H1 (cell line): ENCODE results near the gene SP9. TPM values are rescaled to one million over a fixed set of nuclear protein-coding genes. Genes with fewer than 3 reads are reported as not detected.

Source experiments
- CTCF ChIA-PET: fragments of 300-600 bp; sonication (Branson Sonifier 250); formaldehyde crosslinking; loops from one replicate; lab custom pipeline; 2021; ENCODE audit not compliant: partially characterized antibody; lab: Charles Lee
- POLR2A ChIA-PET: fragments of 300-600 bp; sonication (Branson Sonifier 250); formaldehyde crosslinking; loops from one replicate; lab custom pipeline; 2021; ENCODE audit warnings: inconsistent platforms; ENCODE audit not compliant: partially characterized antibody; lab: Charles Lee
- DNase-seq, 2 experiments: peaks; one replicate each; pipeline versions ENCODE4 v3.0.0 to v3.0.0-alpha.2; 2010 to 2022; ENCODE audit warnings: low spot score in 2 of 2, low read depth in 1 of 2, mixed read lengths in 1 of 2
- FAIRE-seq: peaks from 2 replicates; lab custom pipeline; 2011; peaks lifted over from hg19 to GRCh38; lab: Jason Lieb, UNC
- H2AFZ ChIP-seq: 2 replicates; pipeline ENCODE4 v1.8.1; 2012; ENCODE audit warnings: low read length, inconsistent platforms
- H2AK5ac ChIP-seq: 2 replicates; pipeline ENCODE4 v1.6.1; 2013; ENCODE audit warnings: low read depth, low read length
- H2BK120ac ChIP-seq: replicated peaks from 2 replicates; pipeline ENCODE3; 2013; ENCODE audit warnings: low read depth, low read length, inconsistent platforms
- H2BK12ac ChIP-seq: 2 replicates; pipeline ENCODE4 v1.6.1; 2013; ENCODE audit warnings: low read depth, low read length
- H2BK15ac ChIP-seq: 2 replicates; pipeline ENCODE4 v1.6.1; 2013; ENCODE audit warnings: low read length
- H2BK20ac ChIP-seq: 2 replicates; pipeline ENCODE4 v1.6.1; 2013; ENCODE audit warnings: low read length
- H2BK5ac ChIP-seq: 2 replicates; pipeline ENCODE4 v1.6.1; 2013; ENCODE audit warnings: low read depth, low read length
- H3K14ac ChIP-seq: 2 replicates; pipeline ENCODE4 v1.6.1; 2013; ENCODE audit warnings: inconsistent platforms; ENCODE audit not compliant: insufficient read length
- H3K18ac ChIP-seq: 2 replicates; pipeline ENCODE4 v1.6.1; 2013; ENCODE audit warnings: low read length; ENCODE audit errors: extremely low read depth
- H3K23ac ChIP-seq: 2 replicates; pipeline ENCODE4 v1.6.1; 2013; ENCODE audit warnings: inconsistent platforms; ENCODE audit not compliant: insufficient read length
- H3K23me2 ChIP-seq: 2 replicates; pipeline ENCODE4 v1.6.1; 2013; ENCODE audit warnings: low read depth, low read length
- H3K27ac ChIP-seq: 2 replicates; pipeline ENCODE4 v1.6.1; 2011; ENCODE audit warnings: low read depth, low read length, inconsistent platforms
- H3K27me3 ChIP-seq, 4 experiments: replicated peaks in 1 of 4; 1 replicate in 1 of 4; 2 replicates in 3 of 4; pipeline versions ENCODE4 v1.6.1 to v1.8.1; 2011 to 2013; ENCODE audit warnings: low read length in 3 of 4, mild to moderate bottlenecking in 3 of 4, inconsistent platforms in 2 of 4, mixed read lengths in 2 of 4, moderate library complexity in 1 of 4; ENCODE audit not compliant: control insufficient read depth in 3 of 4, insufficient read depth in 3 of 4; ENCODE audit errors: extremely low read depth in 1 of 4
- H3K36me3 ChIP-seq, 4 experiments: 2 replicates each; pipeline versions ENCODE4 v1.6.1 to v1.8.1; 2011 to 2013; ENCODE audit warnings: mild to moderate bottlenecking in 4 of 4, low read length in 3 of 4, moderate library complexity in 2 of 4, control low read depth in 1 of 4, inconsistent platforms in 1 of 4; ENCODE audit not compliant: insufficient read depth in 4 of 4, control insufficient read depth in 2 of 4
- H3K4ac ChIP-seq: replicated peaks from 2 replicates; pipeline ENCODE3; 2013; ENCODE audit warnings: low read length, low read depth, mixed read lengths, inconsistent platforms; ENCODE audit not compliant: insufficient read length
- H3K4me1 ChIP-seq, 4 experiments: replicated peaks in 1 of 4; 1 replicate in 1 of 4; 2 replicates in 3 of 4; pipeline versions ENCODE4 v1.6.1 to v1.8.1; 2011 to 2013; ENCODE audit warnings: low read length in 3 of 4, inconsistent platforms in 2 of 4, mixed read lengths in 1 of 4; ENCODE audit not compliant: insufficient read depth in 4 of 4, control insufficient read depth in 3 of 4
- H3K4me2 ChIP-seq, 2 experiments: 2 replicates each; pipeline versions ENCODE4 v1.6.1 to v1.8.1; 2011 to 2013; ENCODE audit warnings: low read depth in 2 of 2, low read length in 2 of 2, control low read depth in 1 of 2, inconsistent platforms in 1 of 2, mild to moderate bottlenecking in 1 of 2; ENCODE audit not compliant: insufficient read depth in 1 of 2
- H3K4me3 ChIP-seq, 4 experiments: fragments of 200-600, 300-600 bp in 1 of 4; sonication (generic), shearing (Covaris generic), sonication (Bioruptor Twin) in 1 of 4; 2 replicates each; pipeline versions ENCODE4 v1.5.1 to v1.8.1; 2011 to 2016; ENCODE audit warnings: low read length in 4 of 4, low read depth in 3 of 4, control low read depth in 2 of 4, inconsistent platforms in 2 of 4, mild to moderate bottlenecking in 2 of 4, mixed read lengths in 1 of 4, moderate library complexity in 1 of 4; ENCODE audit not compliant: insufficient read depth in 2 of 4; ENCODE audit errors: extremely low read depth in 1 of 4
- H3K56ac ChIP-seq: replicated peaks from 2 replicates; pipeline ENCODE3; 2013; ENCODE audit warnings: low read depth, mild to moderate bottlenecking, mixed read lengths, low read length, inconsistent platforms; ENCODE audit not compliant: insufficient read length
- H3K79me1 ChIP-seq: 2 replicates; pipeline ENCODE4 v1.6.1; 2013; ENCODE audit warnings: low read depth, low read length, control low read depth
- H3K79me2 ChIP-seq, 2 experiments: 2 replicates each; pipeline versions ENCODE4 v1.6.1 to v1.8.1; 2012 to 2013; ENCODE audit warnings: low read length in 2 of 2, mild to moderate bottlenecking in 2 of 2, inconsistent platforms in 1 of 2; ENCODE audit not compliant: insufficient read depth in 2 of 2, control insufficient read depth in 1 of 2
- H3K9ac ChIP-seq, 4 experiments: replicated peaks in 1 of 4; 1 replicate in 1 of 4; 2 replicates in 3 of 4; pipeline versions ENCODE4 v1.6.1 to v1.8.1; 2011 to 2013; ENCODE audit warnings: low read depth in 3 of 4, low read length in 3 of 4, control low read depth in 2 of 4, mild to moderate bottlenecking in 2 of 4, moderate library complexity in 2 of 4, inconsistent platforms in 1 of 4; ENCODE audit errors: extremely low read depth in 1 of 4
- H3K9me3 ChIP-seq, 2 experiments: 2 replicates each; pipeline versions ENCODE4 v1.6.1 to v1.8.1; 2012 to 2013; ENCODE audit warnings: mild to moderate bottlenecking in 2 of 2, moderate library complexity in 2 of 2, control low read depth in 1 of 2, inconsistent platforms in 1 of 2, low read depth in 1 of 2, low read length in 1 of 2, mixed read lengths in 1 of 2; ENCODE audit not compliant: insufficient read depth in 2 of 2
- H4K20me1 ChIP-seq, 2 experiments: replicated peaks in 1 of 2; 2 replicates each; pipeline versions ENCODE3 to v1.8.1; 2011 to 2013; ENCODE audit warnings: inconsistent platforms in 2 of 2, low read length in 2 of 2, mild to moderate bottlenecking in 1 of 2; ENCODE audit not compliant: insufficient read depth in 2 of 2, control insufficient read depth in 1 of 2
- H4K5ac ChIP-seq: 2 replicates; pipeline ENCODE4 v1.6.1; 2013; ENCODE audit warnings: low read length, low read depth, mixed read lengths, inconsistent platforms; ENCODE audit not compliant: insufficient read length
- H4K8ac ChIP-seq: 2 replicates; pipeline ENCODE4 v1.8.0; 2013; ENCODE audit warnings: mild to moderate bottlenecking, moderate library complexity, low read length, inconsistent platforms; ENCODE audit not compliant: insufficient read depth; ENCODE audit errors: extremely low read depth
- H4K91ac ChIP-seq: replicated peaks from 2 replicates; pipeline ENCODE3; 2013; ENCODE audit warnings: low read length, mixed read lengths, inconsistent platforms; ENCODE audit not compliant: insufficient read length
- CREB1 ChIP-seq: IDR thresholded peaks from 2 replicates; pipeline ENCODE4 v1.6.1; 2012; ENCODE audit warnings: inconsistent platforms
- CTBP2 ChIP-seq: IDR thresholded peaks from 2 replicates; pipeline ENCODE4 v1.7.0; 2011; ENCODE audit warnings: borderline replicate concordance, mild to moderate bottlenecking, moderate library complexity, mixed read lengths, low read length; ENCODE audit not compliant: insufficient read depth, insufficient read length
- KDM1A ChIP-seq: fragments of 200-600, 300-600 bp; sonication (generic); IDR thresholded peaks from 2 replicates; pipeline ENCODE4 v1.7.1; 2016; ENCODE audit warnings: mild to moderate bottlenecking, low read length, borderline replicate concordance
- POU5F1 ChIP-seq: IDR thresholded peaks from 2 replicates; pipeline ENCODE4 v1.6.1; 2011; ENCODE audit warnings: low read depth, mild to moderate bottlenecking, low read length, moderate library complexity
- SP2 ChIP-seq: IDR thresholded peaks from 2 replicates; pipeline ENCODE4 v1.6.1; 2012; ENCODE audit warnings: mild to moderate bottlenecking, low read length, inconsistent platforms
- SRF ChIP-seq: IDR thresholded peaks from 2 replicates; pipeline ENCODE4 v1.6.1; 2011; ENCODE audit warnings: mild to moderate bottlenecking, low read depth, low read length, moderate library complexity
- TAF1 ChIP-seq: IDR thresholded peaks from 2 replicates; pipeline ENCODE4 v1.6.1; 2011; ENCODE audit warnings: mild to moderate bottlenecking, low read depth, low read length
- TAF7 ChIP-seq: optimal IDR thresholded peaks from 2 replicates; pipeline ENCODE3; 2011; ENCODE audit warnings: low read depth, mild to moderate bottlenecking, inconsistent platforms, low read length, moderate library complexity, borderline replicate concordance
- TCF12 ChIP-seq: IDR thresholded peaks from 2 replicates; pipeline ENCODE4 v1.6.1; 2011; ENCODE audit warnings: low read depth, mild to moderate bottlenecking, low read length
- YY1 ChIP-seq: IDR thresholded peaks from 2 replicates; pipeline ENCODE4 v1.6.1; 2011; ENCODE audit warnings: low read depth, mild to moderate bottlenecking, low read length
- WGBS, 2 experiments: shearing (Covaris generic) in 1 of 2; methylation state at CpG; one replicate each; pipeline versions ENCODE4 v1.1.6 to v1.1.7; 2013 to 2015; ENCODE audit warnings: low lambda C conversion rate in 2 of 2, mixed read lengths in 2 of 2, inconsistent platforms in 1 of 2, low coverage in 1 of 2, missing lambda C conversion rate in 1 of 2; ENCODE audit not compliant: insufficient replicate concordance in 2 of 2, insufficient coverage in 1 of 2, insufficient read length in 1 of 2; ENCODE audit errors: extremely low coverage in 1 of 2, missing lambda C conversion rate in 1 of 2; 5-methylcytosine and 5-hydroxymethylcytosine counted together
- polyA plus RNA-seq, 7 experiments: library from polyadenylated mRNA; depleted of rRNA in 3 of 7; stranded (reverse) in 5 of 7; unstranded in 2 of 7; fragments of >200 nt in 5 of 7; fragments of 200-250 nt in 2 of 7; gene quantifications; 1 replicate in 5 of 7; 2 replicates in 1 of 7; 4 replicates in 1 of 7; pipeline versions ENCODE4 v1.2.1 to v1.2.3, GENCODE V29; 2011 to 2013; ENCODE audit warnings: missing spikeins in 2 of 7, mixed read lengths in 2 of 7
- total RNA-seq: library from RNA; stranded (reverse); fragmentation: NEBNext Ultra II Directional; extraction: Animal tissue kit (Norgen Biotek cat#: 25700); gene quantifications from 2 replicates; pipeline ENCODE4 v1.2.1, GENCODE V29; 2021
- TF ChIP-seq, protein P1 (sequence below): IDR thresholded peaks from 2 replicates; pipeline ENCODE4 v1.6.1; 2011; ENCODE audit warnings: low read depth, mild to moderate bottlenecking, low read length; ENCODE audit not compliant: insufficient read depth

Gene SP9
- total and polyA plus RNA-seq, 2 of the 8 experiments (the other 6 are each of a cell fraction or from before 2014, with no cell fraction given) = 0.03 to 0.11 TPM

DNA sequence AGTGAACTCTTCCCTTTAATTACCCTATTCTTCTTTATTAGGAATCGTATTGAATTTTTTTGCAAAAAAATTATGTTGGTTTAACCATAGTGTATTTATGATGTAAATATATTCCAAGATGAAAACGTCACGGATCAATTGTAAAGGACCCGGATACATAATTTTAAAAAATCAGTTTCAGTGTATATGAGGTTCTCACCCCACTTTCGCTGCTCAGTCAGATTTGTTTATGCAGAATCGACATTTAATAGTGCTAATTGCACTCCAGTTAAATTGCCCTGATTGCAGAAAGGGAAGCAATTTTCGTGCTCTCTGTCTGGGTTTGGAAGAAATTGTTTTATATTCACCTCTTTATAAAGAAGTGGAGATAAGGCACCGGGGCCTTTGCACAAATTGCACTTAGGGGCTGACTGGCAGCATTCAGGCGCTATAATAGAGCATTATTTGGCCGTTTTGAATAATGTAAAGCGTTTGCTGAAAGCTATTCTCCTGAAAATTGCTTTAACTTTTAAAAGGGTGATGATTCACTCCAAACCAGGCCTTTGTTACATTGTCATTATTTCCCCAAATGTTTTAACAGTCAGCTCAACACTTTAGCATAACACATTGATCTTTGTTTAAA lies 3.0 kb upstream of the SP9 start:
- no peaks in the 10 kb centered on the region; a peak in 1 of 8 replicates for H3K36me3 ChIP-seq
- no peak overlapping the region for H2BK5ac ChIP-seq
- no peak overlapping the region for H4K8ac ChIP-seq
- H2BK15ac ChIP-seq = no peak overlapping the region
- H3K4me2 ChIP-seq = peak overlapping the region; percentile 67 to 84; a peak in 2 of 4 replicates
- no peak overlapping the region for H2AFZ ChIP-seq
- no peak overlapping the region for H3K56ac ChIP-seq
- POLR2A ChIA-PET = interaction anchor here (2.5 kb wide), 1 partner anchor 9 kb away, joined by 7 read pairs; no protein-coding TSS in a partner anchor
- H2BK120ac ChIP-seq = no peak overlapping the region
- no peak overlapping the region for H4K91ac ChIP-seq
- H3K27me3 ChIP-seq = peaks cover 79 to 98% (median 94%) of the 10 kb centered on the region in 4 experiments
- no peak overlapping the region for H4K5ac ChIP-seq
- H2BK12ac ChIP-seq = no peak overlapping the region
- no peaks in the 10 kb centered on the region for H3K9me3 ChIP-seq
- 4% methylated on average over 11 of the region's 11 CpGs; no CpG with 5 or more reads in 1 of the 2 experiments for WGBS, 2 experiments
- no peak overlapping the region for H3K9ac ChIP-seq
- H3K27ac ChIP-seq = no peak overlapping the region
- H3K4ac ChIP-seq = no peak overlapping the region
- no peak overlapping the region for H3K18ac ChIP-seq
- peaks cover 20 to 51% (median 28%) of the 10 kb centered on the region in 4 experiments for H3K4me1 ChIP-seq
- CTCF ChIA-PET = interaction anchor here (0.7 to 2.5 kb wide), 4 partner anchors 9 to 1422 kb away, joined by 3 to 15 read pairs (median 4); no protein-coding TSS in a partner anchor
- H2BK20ac ChIP-seq = no peak overlapping the region
- no peak overlapping the region for H3K23ac ChIP-seq
- H3K79me2 ChIP-seq = no peaks in the 10 kb centered on the region
- H3K23me2 ChIP-seq = peaks cover 15% of the 10 kb centered on the region; the same call in 1 of the 2 replicates
- DNase-seq = no peak
- peaks cover 8 to 21% of the 10 kb centered on the region in 2 experiments for H4K20me1 ChIP-seq
- FAIRE-seq = no peak
- no peaks in the 10 kb centered on the region for H3K79me1 ChIP-seq
- H3K14ac ChIP-seq = no peak overlapping the region
- H3K4me3 ChIP-seq = peak overlapping the region in 2 of 4 experiments; percentile 12 to 51; a peak in 2 of 8 replicates
- H2AK5ac ChIP-seq = no peak overlapping the region
- no peak for TF ChIP-seq SP2
- TF ChIP-seq TAF1 = no peak
- TF ChIP-seq, protein P1, sequence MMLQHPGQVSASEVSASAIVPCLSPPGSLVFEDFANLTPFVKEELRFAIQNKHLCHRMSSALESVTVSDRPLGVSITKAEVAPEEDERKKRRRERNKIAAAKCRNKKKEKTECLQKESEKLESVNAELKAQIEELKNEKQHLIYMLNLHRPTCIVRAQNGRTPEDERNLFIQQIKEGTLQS = no peak
- TF ChIP-seq CREB1 = no peak
- TF ChIP-seq TAF7 = no peak
- no peak for TF ChIP-seq POU5F1
- no peak for TF ChIP-seq CTBP2
- no peak for TF ChIP-seq SRF
- no peak for TF ChIP-seq YY1
- TF ChIP-seq KDM1A = no peak
- no peak for TF ChIP-seq TCF12
